Hematopoietic multipotent progenitor cell treated with erythropoietin and hydrocortisone succinate and interleukin-3 and kit ligand, for 15 days (in vitro differentiated cells): Measurements from ENCODE around the gene CFAP69.
"Not testable (repeated sequence)": the region's sequence is repeated elsewhere in the genome, so short reads cannot be mapped to it uniquely, and the experiment has no call there.

ENCODE experiments used
- DNase-seq: peaks from one replicate; pipeline ENCODE4 v3.0.0-alpha.2; 2015; ENCODE audit warnings: low spot score

Gene CFAP69

DNA sequence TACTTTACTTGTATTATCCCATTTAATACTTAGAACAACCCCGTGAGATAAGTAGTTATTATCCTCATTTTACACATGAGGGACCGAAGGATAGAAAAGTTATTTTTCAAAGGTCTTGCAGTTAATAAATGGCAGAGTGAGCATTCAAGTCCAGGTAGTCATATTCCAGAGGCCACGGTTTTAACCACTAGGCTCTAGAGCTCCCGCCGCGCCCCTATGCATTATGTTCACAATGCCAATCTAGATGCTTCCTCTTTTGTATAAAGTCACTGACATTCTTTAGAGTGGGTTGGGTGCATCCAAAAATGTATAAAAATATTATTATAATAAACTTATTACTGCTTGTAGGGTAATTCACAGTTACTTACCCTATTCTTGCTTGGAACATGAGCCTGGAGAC is 11.4 kb upstream of the CFAP69 start:
- DNase-seq, result no peak

DNA sequence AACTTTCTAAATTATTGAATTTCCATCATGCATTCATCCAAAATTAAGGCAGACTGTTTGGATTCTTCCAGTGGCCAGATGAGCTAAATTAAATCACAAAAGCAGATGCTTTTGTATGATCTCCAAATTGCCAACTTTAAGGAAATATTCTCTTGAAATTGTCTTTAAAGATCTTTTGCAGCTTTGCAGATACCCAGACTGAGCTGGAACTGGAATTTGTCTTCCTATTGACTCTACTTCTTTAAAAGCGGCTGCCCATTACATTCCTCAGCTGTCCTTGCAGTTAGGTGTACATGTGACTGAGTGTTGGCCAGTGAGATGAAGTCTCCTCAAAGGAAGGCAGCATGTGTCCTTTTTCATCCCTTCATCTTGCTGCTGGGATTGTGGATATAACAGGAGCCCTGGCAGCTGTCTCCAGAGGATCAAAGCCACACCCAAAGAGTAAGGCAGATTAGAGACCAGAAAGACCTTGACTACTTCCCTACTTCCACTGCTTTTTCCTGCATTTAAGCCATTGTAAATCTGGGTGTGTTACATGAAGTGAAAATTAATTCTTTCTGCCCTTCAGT is 8.2 kb upstream of the CFAP69 start:
- no peak for DNase-seq

DNA sequence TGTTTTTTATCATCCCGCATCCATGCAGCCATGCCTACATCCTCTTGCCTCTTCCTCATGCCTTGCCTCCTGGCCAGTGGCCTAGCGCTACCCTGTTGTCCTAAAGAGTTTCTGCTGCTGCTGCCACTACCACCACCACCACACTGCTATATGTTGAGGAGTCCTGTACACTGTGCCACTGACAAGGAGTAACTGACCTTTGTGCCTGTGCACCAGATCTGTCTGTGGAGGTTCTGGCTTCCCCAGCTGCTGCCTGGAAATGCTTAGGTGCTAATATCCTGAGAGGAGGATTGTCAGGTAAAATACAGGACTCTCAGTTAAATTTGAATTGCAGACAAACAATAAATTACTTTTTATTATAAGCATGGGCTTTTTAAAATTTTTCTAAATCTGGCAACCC is 7.0 kb upstream of the CFAP69 start:
- DNase-seq, result no peak

DNA sequence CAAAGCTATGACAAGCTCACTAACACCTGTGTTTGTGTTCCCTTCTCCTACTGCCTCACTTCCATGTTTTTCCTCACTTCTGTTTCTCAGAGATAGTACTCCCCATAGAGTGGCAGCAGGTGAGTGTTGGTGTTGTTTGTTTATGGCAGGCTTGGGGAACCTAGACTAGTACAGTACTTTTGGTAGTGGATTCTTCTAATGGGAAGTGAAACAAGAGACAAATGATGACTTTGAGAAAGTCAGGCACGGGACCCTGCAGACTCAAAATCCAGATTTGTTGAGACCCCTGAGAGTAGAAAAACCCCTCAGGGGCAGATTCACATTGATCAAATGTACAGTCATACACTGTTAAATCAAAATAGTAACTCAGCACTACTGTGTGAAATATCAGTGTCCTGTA is 6.4 kb upstream of the CFAP69 start:
- no peak for DNase-seq

DNA sequence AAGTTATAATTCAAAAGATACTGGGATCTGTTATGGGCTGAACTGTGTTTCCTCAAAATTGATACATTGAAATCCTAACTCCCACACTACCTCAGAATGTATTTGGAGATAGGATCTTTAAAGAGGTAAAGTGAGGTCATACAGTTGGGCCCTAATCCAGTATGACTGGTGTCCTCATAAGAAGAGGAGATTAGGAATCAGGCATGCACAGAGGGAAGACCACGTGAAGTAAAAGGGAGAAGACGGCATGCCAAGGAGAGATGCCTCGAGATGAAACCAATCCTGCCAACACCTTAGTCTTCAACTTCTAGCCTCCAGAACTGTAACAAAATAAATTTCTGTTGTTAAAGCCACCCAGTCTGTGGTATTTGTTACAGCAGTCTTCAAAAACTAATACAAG is 5.9 kb upstream of the CFAP69 start:
- DNase-seq, result no peak

DNA sequence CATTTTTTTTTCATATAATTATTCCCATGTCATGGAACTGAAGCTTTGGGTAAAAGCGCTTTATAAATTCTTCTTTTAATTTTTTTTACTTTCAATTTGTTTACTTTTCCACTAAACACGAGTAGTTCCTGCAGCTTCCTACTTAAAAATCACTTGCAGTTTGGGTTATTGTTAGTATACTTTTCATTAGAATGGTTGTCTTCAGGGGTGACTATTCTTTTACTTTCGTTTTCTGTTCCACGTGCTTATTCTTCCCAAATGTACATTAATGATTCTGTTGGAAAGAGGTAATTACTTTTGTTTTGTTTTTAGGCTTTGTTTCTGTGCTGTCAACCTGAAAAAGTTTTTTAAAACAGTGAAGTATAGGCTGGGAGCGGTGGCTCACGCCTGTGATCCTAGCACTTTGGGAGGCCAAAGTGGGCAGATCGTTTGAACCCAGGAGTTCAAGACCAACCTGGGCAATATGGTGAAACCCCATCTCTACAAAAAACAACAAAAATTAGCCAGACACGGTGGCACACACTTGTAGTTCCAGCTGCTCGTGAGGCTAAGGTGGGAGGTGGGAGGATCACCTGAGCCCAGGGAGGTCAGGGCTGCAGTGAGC is 5.2 kb upstream of the CFAP69 start:
- no peak for DNase-seq

DNA sequence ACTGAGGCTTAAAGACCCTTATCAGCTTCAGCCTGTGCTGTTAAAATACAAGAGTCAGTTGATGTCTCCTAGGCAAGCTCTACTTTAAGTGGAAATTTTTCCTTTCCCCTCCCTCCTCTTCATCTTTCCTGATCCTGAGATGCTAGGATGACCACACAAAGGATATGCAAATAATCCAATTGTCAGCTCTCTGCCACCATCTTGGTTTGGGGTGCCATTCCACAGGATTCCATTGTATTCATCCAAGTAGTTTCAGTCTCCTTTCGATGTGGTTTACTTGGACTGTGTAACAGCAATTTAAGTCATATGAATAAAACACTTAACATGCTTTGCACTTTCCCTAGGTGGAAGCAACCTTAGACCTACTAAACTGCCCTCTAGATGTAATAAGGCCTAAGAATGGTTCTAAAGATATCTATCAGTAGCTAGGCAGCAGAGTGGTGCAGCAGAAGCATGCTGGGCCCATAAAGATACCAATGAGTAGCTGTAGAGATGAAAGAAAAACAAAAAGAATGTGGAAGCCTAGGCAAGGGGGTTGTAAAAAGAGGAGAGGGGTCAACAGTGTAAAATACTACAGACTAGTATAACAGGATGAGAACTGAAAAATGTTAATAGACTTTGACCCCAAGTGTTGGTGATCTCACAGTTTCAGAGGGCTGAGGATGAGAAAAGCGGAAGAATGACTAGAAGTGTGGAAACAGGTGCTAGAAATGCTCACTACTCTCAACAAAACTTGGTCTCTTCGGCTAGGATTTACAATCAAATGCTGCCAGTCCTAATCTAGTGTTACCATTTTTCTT is 2.4 kb upstream of the CFAP69 start:
- no peak for DNase-seq

DNA sequence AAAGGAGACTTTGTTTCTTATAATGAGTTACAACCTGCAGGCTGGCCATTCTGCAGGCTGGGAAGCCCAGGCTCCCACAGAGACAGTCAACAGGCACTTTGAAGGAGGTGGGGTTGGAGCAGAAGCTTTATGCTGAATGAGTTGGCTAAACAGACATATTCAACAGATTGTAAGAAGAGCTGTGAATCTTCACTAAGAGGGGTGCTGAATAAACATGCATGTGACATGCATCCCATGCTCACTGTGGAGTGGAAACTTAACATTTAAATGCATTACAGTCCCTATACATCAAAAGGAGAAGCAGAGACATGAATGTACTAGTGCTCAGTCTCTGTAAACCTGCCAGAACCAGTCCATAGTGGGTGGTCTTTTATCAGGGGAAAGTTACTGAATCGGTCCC is 1.4 kb upstream of the CFAP69 start:
- DNase-seq, result no peak

DNA sequence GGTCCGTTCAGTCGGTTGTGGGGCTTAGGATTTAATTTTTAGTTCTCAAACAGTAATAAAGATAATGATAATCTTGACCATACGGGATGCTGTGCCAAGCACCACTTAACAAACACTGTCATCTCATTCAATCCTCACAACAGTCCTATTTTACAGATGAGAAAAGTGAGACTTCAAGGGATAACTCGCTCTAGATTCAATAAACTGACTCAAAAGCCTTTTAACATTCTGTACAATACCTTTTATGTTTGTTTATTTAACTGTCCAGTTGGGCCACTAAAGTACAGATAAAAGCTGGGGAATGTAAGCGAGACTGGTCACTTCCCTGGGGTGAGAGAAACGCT is 437 bp upstream of the CFAP69 start:
- no peak for DNase-seq

DNA sequence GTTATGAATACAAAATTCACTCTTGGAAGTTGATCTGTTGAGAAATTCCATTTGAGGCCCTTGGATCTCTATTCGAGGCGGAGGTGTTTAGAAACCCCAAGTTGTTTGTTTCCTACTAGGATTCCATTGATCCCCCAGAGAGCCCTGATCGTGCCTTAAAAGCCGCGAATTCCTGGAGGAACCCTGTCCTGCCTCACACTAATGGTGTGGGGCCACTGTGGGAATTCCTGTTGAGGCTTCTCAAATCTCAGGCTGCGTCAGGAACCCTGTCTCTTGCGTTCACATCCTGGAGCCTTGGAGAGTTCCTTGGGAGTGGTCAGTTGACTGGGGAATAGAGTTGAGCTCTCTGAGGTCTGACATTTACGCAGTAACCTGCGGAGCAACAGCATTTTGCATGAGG is 1.2 kb downstream of the CFAP69 start:
- no peak for DNase-seq

DNA sequence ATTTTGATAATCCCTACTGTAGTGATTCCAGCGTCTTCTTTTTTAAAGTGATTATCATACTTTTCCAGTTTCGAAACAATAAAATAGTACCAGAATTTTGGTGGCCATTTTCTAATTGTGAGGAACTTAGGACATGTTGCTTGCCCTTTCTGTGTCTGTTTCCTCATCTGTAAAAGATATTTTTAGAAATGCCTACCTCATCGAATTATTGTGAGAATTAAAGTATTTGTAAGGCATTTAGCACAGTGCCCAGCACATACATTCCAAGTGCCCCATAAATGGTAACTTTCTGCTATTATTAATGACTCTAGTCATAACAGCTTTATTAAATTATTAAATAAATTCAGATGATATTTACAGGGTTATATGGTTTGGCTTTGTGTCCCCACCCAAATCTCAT is 3.7 kb downstream of the CFAP69 start:
- DNase-seq, result no peak

DNA sequence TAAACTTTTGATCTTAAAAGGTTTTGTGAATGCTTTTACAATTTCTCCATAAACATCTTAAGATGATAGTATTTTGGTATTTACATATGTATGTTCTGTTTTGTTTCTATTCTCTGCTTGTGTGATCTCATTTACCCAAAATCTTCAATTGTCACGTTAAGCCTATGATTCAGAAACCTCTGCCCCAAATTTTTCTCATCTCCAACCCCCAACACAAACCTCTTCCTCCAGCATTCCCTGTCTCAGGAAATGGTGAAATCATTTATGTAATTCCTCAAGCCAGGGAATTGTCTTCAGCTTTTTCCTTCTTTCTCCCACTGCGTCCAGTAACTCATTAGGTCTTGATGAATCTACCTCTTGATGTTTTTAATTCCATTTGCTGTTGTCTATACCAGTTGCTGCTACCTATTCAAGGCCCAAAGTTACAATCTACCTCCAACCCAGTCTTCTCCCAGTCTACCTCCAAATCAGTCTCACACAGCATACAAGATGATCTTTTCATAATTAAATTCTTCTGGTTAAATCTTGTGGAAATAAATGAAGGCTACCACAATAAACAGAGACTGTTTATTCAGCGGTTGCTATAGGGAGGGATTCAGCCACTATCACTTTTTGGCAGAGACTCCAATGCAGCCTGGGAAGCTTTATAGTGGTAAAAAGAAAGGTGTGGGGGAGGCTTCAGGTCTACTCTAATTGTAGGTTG is 5.8 kb downstream of the CFAP69 start:
- no peak for DNase-seq

DNA sequence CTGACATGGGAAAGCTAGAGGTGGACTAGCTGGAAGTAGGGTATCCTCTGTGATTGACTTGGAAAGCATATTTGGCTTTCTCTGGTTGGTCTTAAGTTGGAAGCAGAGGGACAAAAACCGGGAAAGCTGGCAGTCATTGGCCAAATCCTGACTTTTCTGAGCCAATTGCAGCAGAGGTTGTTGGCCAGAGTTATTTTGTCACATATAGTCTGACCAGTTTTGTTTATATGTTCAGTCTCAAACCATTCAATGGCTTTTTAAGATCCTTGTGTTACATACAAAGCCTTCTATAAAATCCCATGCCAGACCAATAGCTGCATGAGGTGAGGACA is 6.3 kb downstream of the CFAP69 start:
- DNase-seq, result no peak

DNA sequence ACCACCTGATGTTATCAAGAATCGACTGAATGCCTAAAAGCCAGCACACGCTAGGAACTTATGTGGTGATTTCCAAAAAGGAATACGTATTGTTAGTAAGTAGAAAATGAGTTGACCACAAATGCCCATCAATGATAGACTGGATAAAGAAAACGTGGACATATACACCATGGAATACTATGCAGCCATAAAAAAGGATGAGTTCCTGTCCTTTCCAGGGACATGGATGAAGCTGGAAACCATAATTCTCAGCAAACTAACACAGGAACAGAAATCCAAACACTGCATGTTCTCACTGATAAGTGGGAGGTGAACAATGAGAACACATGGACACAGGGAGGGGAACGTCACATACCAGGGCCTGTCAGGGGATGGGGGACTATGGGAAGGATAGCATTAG is 11.0 kb downstream of the CFAP69 start:
- not testable (repeated sequence) for DNase-seq

DNA sequence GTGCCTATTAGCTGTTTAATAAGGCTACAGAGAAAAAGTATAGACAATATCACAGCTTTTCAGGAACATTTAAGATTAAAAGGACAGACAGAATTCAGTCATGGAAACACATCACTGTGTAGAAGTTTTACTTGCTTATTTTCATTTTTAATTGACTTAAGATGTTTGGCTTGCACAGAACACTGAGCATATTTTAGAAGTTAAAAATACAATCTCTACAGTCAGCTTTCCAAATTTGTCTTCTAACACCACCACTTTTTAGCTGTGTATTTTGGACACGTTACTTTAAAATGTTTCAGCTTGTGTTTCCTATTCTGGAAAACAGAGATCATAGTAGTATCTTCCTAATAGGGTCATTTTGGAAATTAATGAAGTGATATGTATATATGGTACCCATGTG is 11.8 kb downstream of the CFAP69 start:
- DNase-seq, result no peak

DNA sequence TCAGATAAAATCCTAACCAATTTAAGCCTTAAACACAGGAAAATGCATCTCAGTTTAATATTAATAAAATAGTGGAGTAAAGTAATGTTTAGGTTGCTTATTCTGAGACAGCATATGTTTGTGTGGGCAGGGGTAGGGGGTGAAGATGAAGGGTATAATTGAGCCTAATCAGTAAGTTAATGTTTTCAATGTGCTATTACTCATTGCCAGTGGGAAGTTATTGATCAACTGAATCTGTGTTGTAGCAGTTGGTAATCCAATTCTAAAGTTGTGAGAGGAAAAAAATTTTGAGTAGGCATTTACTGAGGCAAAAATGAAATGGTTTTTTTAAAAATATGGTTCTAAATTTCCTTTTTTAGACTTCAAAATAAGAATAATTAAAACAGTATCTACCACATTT is 16.5 kb downstream of the CFAP69 start:
- DNase-seq, result no peak

DNA sequence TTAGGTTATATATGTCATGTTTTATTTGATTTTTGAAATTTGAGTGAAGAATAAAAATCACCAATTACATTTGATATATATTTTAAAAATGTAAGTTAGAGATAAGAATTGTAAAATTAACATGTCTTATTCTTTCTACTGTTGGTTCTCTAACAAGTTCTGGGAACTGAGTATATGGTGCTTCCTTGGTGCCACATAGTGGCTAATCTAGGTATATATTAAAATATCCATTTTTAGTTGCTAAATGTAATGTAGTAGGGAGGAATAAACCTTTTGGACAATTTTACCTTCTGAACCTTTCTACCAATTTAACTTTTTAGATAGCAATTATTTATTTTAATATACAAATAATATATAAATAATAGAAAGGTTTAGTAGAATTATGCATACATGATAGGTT is 17.5 kb downstream of the CFAP69 start:
- DNase-seq, result no peak

DNA sequence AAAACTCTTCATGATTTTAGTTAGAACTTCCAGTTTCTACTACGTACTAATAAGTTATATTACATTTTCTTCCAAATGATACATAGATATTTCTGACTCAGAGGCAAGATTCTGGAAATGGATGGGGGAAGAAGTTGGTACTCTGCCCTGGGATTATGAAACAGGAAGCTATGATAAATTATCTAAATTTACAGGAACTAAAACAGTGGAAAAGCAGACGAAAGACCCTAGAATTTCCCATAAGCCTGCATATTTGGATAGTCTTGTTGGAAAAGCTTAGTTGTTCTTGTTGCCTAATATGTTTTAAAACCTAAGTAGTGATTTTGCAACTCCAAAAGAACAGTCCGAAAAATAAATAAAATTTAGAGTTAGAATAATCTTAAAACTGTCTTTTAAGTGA is 21.8 kb downstream of the CFAP69 start:
- no peak for DNase-seq

DNA sequence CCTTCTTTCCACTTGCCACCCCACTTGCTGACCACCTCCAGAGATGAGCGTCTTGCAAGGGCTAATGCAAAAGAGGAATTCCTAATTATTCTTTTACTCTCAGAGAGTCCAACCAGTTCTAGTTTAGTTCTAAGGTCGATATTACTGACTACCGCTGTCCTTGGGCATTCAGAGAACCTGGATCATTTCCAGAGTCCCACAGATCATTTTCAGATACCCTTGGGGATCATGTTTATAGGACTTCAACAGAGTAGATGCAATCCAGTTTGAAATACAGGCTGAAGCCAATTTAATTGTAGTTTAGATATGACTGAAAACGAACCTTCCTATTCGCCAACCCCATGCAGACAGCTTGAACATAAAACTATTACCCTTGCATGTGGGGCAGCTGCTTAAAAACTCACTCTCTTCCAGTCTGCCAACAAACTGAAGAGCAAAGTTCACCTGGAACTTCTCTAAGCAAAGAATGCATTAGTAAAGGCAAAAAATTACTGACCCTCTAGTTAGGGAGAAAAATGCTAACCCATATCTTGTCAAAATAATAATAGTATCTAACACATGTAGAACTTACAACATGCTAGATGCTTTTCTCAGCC is 22.4 kb downstream of the CFAP69 start:
- DNase-seq, result no peak

DNA sequence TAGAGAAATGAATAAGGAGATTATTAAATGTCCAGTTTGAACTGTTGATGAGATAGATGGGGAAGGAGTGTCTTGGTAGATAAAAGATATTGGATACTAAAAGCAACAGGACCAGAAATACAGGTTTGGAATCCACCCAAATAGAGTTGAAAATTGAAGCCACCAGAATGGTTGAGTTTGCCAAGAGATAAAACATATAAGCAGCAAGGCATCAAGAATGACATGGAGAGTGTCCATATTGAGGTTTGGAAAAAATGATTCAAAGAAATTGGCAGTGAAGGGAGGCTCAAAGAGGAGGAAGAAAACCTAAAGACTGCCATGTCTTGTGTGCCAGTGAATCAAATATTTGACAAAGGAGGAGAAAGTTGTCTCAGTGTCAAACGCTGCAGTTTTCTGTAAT is 24.2 kb downstream of the CFAP69 start:
- no peak for DNase-seq

DNA sequence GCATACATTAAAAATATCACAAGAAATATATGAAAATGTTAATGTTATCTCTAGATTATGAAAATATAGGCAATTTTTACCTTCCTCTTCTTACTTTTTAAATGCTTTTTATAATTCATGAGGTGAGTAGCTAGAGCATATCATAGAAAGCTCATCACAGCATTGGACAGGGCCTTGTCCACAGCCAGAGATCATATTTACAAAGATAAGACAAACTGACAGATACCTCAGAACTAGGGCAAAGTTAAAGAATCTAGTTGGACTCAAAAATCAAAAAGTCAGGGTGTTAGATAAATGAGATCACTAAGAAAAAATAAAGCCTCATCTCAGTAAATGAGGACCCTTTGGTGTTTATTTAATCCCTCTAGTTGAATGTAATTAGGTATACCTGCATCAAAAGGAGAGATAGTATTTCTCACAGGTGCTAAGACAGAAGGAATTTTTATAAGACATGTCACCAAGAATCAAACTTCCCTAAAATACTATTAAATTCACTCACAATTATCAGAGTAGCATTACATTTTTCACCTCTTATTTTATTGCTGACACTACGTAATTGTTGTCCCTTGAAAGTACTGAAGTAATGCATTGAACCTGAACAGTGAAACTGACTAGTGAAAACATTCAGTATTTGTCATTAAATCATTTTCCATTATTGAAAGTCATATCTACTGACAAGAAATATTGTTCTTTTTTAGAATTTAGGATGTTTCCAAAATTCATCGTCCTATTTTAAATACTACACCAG is 25.6 kb downstream of the CFAP69 start:
- no peak for DNase-seq

DNA sequence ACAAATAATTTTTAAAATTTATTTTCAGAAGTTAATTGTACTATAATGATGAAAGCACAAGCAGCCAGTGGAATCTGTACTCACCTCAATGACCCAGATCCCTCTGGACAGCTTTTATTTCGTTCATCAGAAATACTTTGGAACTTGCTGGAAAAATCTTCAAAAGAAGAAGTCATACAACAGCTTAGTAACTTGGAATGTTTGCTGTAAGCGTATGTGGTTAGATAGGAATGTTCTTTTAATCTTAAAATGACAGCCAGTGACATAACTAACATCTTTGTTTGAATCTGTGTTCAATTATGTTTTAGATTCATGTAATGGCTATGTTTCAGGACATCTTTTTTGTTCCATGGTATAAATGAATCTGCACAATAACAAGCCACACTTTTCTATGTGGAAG is 26.8 kb downstream of the CFAP69 start:
- no peak for DNase-seq
